ENCODE data around the gene ETV6.

ETV6 gene

GRCh38 chr12:11905534-11905933, 256.1 kb downstream of the ETV6 start:
- no peak for TF ChIP-seq CTCF (IDR thresholded peaks at IDR 0.05)

- no peak for TF ChIP-seq CTCF (IDR thresholded peaks at IDR 0.05)
These were observed 256.9 kb downstream of the ETV6 start for GRCh38 chr12:11906286-11906935.

- no peak for TF ChIP-seq CTCF (IDR thresholded peaks at IDR 0.05)
These were observed 258.2 kb downstream of the ETV6 start for GRCh38 chr12:11907625-11908024.

- TF ChIP-seq CTCF (IDR thresholded peaks at IDR 0.05): no peak
These were observed 266.6 kb downstream of the ETV6 start for GRCh38 chr12:11916113-11916512.

- TF ChIP-seq CTCF (IDR thresholded peaks at IDR 0.05): no peak
These were observed 267.3 kb downstream of the ETV6 start for GRCh38 chr12:11916771-11917170.

GRCh38 chr12:11917501-11917900, 268.0 kb downstream of the ETV6 start:
- TF ChIP-seq CTCF (IDR thresholded peaks at IDR 0.05): no peak

- no peak for TF ChIP-seq CTCF (IDR thresholded peaks at IDR 0.05)
These were observed 270.8 kb downstream of the ETV6 start for GRCh38 chr12:11920231-11920630.

GRCh38 chr12:11922361-11922760, 272.9 kb downstream of the ETV6 start:
- TF ChIP-seq CTCF (IDR thresholded peaks at IDR 0.05): no peak
